Activated CD4-positive, alpha-beta T cell treated with anti-CD3 and anti-CD28 coated beads for 4 hours (primary cell): ENCODE data around the gene PAK5.

ENCODE experiments used
- DNase-seq, 2 donors: peaks; one replicate each; pipeline ENCODE4 v3.0.0-alpha.2; 2020

PAK5 gene

DNA sequence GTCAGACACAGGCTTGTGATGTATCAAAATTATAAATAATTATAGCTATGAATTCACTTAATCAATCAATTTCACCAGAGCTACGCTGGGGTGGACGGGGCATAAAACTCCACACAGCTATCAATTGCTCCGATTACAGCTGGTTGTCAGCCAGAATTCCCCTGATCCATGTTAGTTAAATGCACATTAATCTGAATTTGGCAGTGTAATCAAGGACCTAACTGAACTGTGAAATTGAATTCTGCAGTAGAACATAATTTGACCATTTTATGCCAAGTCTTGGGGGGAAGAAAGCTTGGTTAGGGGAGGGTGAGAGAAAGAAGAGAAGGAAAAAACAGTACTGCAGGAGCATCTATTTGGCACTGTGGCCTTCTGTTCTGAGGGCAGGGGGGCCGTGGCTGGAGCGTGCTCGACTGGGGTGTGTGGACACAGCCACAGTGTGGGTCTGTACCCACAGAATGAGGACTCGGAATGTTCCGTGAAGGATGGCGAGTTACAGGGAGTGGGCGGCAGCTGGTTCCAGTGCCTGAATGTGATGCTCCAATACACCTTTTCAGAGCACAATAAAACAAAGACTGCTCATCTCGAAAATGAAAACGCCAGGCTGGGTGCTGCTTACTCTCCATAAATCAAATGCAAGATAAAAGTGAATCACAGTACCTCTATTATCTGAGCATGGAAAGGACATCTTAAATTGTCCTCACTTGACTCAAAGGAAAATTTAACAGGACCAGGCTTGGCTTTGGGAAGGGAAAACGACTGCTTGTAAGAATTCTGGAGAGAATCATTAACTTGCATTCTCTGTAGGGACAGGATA lies 265.3 kb downstream of the PAK5 start:
- DNase-seq, result no peak

DNA sequence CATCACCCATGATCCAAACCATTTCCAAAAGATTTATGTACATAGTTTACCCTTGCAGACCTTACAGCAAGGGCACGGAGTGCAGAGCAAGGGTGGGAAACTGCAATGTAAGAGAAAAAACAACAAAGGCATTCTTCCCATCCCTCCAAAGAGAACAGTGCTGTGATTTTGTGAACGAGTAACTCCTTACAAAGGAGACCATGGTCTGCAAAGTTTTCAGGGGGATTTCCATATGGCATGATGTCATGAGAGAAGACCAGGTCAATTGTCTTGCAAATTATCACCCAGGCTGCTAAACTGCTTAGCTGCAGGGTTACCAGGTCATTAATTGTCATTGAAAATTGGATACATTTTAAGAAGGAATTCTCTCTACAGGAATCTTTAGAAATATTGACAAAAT lies 266.2 kb downstream of the PAK5 start:
- DNase-seq, result no peak

DNA sequence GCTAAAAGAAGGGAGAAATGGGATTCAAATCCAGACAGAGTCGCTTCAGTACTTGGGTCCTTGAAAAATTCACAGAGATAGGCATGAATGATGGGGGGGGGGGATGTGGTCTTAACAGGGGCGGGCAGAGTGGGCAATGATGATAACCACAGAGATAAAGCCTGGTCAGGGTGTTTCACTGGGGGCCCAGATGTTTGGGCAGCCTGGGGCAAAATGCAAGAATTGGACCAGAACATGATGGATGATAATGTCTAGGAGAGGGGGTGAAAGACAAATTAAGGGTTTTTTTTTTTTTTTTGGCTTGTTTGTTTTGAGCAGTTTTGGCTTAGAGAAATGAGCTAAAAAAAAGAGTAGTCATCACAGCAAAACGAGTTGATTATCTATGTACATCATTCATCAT lies 267.1 kb downstream of the PAK5 start:
- no peak for DNase-seq

DNA sequence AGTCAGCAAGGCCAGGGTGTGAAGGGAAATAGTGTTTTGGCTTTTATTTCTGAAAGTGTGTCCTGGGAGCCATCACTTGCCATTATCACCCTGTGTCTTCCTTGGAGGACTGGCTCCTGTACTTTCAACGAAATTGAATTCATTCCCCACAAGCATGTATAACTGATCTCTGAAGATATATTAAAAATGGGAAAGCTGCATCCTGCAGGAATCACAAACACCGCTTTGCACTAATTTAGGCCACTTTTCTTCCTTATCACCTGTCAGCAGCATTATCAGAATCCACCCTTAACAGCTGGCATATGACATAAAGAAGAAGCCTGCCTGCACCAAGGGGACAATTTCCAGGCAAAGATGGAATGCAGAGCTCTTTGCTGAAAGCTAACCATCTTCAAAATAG lies 268.3 kb downstream of the PAK5 start:
- no peak for DNase-seq

DNA sequence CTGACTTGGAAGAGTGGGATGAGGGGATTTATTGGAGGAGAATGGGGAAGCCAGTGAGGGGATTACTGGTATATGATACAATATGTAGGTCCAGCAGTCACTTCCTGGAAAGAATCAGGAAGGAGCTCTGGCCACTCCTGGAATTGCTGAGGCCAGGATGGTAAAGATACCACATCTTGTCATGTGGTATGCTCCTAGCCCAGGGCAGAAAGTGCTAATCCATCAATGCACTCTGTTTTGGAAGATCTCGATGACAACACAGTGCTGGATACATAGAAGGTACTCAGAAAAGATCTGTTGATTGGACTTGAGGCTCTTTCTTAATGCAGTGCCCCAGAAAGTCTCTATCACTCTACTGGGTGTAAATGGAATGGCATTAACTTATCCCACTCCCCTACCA lies 271.9 kb downstream of the PAK5 start:
- DNase-seq, result no peak

DNA sequence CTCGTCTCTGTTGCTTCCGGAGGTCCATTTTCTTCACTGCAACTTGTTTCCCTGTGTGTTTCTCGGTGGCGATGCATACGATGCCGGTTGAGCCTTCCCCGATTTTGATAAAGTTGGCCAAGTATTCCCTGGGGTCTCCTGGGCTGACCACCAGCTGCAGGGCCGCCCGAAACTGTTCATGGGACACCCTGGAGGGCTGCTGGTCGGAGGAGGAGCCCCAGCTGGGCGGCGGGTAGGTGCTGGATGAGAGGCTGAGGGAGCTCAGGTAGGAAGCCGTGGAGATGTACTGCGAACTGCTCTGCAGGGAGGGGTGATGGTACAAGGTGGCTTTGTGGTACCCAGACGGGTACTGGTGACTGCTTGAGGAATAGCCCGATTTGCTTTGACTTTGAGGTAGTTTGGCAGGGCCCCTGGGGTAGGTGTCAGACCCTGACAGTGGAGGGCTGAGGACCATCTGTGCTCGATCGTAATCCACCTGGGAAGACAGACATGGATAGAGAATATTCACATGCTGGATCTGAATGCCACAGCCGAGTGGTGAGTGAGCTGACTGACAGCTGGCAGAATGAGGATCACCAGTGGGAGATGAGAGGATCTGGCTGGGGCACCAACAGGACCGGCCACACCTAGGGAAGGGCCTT lies 272.8 kb downstream of the PAK5 start:
- DNase-seq, result no peak

DNA sequence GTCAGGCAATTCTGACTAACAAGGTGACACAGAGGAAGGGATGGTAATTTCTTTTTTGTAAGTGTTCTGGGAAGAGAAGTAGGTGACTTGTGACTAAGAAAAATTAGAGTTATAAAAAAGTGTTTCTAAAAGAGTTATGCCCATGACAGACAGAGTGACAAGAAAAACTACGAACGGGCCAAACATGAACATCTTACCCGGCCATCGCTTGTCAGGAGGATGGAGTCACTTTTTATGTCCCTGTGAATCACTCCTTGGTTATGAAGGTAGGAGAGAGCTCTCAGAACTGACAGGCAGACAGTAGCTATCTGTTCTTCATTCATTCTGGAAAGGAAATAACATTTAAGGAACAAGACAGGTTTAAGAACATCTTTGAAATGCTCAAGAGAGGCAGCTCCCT lies 281.5 kb downstream of the PAK5 start:
- no peak for DNase-seq

DNA sequence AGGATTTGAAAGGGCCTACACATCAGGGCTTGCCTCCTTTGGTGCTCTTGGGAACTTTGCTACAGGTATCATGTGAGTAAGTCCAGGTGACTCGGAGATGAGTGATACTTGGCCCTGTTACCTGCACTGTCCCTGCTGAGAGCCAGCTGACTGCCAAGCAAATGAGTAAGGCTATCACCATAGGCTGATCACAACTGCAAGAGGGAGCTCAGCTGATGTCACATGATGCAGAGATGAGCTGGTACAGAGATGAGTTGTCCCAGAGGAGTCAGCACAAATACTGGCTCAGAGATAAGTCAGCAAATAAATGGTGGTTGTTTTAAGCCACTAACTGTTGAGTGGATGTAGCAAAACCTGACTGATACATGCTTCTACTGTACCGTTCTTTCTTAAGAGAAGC lies 283.1 kb downstream of the PAK5 start:
- DNase-seq, result no peak

DNA sequence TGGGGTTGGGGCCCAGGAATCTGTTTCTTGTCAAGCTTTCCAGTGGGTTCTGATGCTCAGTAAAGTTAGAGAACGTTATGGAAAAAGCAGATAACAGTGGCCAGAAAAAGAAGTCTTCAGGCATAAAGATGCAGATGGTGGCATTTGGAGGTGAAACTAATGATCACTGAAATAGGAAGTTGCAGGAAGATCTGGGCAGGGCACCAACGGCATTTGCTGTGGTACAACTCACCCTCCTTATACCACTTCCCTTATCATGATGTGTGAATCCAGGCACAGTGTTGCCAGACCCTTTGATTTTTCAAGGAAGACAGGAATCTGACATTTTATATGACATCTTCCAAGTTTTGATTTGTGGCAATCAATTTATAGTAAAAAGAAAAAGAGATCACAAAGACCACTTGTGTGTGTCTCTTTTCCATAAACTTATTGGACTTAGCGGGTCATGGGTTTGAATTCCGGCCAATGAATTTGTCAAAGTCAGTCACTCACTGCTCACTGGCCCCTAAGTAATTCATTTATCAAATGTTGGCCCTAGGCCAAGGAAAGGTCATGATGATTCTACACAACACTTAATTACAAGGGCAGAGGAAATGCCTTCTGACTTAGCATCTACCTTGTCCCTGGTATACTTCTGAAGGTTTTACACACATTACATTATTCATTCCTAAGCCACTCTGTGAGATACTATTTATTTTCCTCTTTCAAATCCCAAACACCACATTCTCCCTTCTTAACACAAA lies 286.9 kb downstream of the PAK5 start:
- no peak for DNase-seq

DNA sequence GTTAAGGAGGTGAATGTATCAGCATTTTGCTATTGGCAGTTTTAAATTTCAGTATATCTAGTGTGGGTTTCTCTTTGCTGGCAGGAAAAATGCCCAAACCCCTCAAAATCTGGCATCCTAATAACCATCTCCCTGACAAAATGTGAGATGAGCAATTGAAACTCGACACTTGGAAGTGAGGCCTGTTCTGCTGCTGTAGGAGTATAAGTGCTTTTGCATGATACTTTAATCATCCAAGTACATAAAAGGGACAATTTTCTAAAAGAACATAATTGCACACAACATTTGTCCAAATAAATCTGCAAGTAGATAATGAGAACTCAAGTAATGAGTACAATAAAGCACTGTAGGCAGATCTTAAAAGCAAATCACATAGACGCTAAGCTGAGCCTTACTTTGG lies 288.0 kb downstream of the PAK5 start:
- no peak for DNase-seq

DNA sequence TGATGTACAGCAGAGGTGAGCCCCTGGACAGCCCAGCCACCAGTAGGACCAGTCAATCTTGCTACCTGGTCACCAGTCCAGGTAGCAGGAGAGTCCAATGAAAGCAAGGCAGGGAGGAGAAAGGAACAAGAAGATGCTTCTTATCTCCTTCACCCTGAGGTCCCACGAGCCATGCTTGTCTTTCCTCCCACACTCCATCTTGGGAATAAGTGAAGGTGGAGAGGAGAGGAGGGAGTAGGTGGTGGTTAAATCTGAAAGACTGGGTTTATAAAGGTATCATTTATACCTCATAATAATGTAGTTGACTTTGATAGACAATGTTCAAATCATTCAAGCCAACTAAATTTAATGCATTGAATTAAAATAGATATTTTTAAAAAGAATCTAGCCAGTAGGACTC lies 288.6 kb downstream of the PAK5 start:
- DNase-seq, result no peak

DNA sequence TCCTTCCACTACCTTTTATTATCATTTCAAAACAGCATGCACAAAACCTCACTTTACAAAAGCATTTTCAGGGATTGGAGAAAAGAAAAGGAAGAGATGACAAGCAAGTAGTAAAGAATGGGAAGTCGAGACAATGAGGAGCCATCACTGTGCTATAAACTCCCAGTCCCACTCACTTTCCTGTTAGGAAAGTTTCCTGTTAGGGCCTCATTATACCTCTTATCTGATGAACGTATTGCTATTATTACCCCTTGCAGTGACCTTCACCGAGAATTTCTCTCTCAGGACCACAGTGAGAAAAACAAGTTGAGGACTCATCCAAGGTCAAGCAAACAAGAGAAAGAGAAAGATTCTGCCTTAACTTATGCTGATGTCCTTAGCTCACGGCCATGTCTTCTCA lies 295.7 kb downstream of the PAK5 start:
- DNase-seq, result no peak

DNA sequence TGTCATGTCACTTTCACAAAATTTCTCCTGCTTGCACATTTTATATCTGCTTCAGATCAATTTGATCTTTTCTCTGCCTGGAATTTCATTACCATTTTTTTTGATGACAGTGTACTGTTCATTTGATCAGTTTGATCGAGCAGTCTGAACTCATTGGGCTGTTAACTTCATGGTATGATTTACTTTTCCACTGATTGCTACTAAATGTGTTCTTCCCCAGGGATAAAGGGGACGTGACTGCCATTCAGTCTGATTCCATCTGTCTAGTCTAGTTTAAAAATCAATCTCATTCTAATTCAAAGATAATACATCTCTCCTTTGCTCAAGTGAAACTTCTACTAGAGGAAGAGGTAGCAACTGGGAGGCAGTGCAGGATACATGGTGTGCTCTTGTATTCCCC lies 303.4 kb downstream of the PAK5 start:
- no peak for DNase-seq

DNA sequence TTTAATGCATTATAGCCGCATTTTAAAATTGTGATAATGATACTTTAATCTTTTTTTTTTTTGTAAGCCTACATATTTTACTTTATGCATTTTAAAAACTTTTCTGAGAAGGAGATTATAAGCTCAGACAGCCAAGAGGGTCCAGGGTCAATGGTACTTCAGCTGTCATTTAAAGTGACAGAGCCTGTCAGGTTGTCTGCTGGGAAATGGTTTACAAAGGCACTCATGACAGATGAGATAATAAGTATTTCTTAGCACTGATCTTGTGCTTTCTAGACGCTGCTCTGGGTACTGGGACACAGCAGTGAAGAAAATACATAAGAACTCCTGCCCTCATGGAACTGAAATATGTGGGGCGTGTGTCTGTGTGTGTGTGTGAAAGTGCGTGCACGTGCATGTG lies 304.9 kb downstream of the PAK5 start:
- no peak for DNase-seq

DNA sequence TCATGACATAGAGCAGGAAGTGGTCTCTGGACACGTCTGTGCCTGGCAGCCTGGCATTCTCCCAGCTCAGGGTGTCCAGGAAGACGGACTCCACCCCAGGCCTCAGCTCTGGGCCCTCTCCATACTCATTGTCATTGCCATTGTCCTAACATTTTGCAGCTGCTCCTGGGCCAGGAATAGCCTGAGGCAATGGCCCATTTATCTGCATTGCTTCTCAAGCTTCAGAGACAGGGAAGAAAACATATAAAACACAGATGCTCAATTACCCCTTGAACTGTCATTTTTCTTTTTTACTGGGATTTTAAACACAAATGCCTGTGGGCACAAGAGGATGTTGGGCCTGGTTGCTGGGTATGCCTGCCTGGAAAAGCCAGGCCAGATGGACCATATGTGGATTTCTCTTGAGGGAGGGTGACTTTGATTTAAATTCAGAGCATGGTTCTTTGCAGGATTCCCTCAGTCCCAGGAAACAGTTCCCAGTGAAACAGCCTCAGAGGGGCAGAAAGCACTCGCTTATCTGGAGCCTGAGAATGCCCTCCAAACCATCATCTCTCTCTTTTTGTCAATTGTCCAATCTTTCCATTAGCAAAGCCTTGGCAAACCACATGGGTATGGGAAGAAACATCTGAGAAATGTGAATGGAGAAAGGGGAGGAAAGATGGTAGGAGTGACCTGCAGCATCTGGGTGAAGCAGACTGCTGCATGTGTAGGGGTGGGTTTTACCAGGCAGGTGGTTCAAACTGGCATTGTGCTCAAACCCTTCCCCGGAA lies 306.6 kb downstream of the PAK5 start:
- DNase-seq, result no peak

DNA sequence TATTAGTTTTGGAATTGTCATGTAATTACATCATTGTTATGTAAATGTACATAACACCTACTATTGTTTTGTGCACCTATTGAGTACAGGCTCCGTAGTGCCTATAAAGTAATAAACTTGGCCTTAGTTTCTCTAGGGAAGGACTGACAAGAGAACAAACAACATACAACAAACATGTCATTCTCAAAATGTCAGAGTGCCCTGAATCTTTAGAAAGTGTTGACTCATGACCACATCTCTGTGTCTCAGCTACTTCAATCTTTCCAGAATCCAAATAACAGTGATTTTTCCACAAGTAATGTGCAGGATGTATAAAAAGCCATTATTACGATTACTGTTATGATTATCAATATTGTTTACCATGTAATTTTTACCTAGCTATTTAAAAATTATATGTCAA lies 307.3 kb downstream of the PAK5 start:
- DNase-seq, result no peak

DNA sequence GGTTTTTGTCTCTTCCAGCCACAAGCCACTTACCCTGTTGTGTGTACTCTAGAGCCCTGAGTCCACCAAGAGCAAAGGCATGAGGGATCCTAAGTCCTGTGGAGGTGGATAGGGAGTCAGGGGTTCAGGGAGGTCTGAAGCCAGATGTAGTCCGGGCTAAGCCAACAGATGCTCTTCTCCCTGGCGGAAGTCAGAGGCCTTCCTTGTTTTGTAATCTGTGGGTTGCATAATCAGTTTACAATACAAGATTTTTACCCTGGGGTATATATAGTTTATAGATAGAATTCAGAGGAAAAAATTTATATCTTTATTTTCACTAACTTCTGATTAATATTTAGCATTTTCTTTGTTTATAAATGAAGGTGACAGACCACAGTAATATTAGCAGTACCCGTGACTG lies 315.2 kb downstream of the PAK5 start:
- DNase-seq, result no peak

DNA sequence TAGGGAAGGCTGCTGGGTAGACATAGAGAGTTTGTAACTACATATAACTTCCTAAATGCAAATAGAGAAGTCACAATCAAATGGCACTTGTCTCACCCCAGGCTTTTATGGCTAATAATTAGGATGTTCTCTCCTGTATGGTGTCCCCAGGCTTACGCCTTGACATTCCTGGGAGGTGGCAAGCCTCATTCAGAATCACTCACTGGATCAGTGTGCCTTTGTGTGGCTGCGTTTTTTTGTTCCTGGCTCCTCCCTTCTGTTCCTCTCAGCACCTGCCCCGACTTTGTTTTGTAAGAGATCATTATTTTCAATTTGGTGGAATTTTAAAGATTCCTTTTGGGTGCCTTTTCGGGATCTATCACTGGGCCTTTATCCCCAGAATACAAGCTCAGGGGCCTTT lies 318.8 kb downstream of the PAK5 start:
- no peak for DNase-seq

DNA sequence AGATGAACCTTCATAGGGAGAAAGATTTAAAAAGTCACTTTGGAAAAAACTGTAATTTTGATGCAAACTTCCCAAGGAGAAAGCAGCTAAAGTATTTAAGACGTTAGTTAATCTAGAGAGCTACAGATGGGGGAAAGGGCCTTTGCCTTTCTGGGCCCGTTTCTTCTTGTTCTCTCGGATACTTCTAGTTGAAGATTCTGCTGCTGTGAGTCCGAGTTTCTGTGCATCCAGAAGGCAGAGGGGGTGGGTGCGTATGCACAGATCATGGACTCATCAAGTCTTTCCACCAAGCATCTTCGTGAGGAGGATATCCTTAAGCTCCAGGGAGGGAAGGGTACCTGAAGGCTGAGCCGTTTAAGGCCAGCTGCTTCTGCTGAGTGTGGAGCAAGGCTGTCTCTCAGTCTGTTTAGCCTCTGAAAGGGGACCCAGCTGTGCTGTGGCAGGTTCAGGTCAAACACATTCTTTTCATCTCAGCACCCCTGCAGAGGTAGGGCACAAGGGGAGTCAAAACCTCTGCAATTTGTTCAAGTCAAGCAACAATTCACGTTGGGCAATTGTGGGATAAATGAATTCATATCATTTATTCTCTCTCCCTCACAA lies 320.2 kb downstream of the PAK5 start:
- no peak for DNase-seq

DNA sequence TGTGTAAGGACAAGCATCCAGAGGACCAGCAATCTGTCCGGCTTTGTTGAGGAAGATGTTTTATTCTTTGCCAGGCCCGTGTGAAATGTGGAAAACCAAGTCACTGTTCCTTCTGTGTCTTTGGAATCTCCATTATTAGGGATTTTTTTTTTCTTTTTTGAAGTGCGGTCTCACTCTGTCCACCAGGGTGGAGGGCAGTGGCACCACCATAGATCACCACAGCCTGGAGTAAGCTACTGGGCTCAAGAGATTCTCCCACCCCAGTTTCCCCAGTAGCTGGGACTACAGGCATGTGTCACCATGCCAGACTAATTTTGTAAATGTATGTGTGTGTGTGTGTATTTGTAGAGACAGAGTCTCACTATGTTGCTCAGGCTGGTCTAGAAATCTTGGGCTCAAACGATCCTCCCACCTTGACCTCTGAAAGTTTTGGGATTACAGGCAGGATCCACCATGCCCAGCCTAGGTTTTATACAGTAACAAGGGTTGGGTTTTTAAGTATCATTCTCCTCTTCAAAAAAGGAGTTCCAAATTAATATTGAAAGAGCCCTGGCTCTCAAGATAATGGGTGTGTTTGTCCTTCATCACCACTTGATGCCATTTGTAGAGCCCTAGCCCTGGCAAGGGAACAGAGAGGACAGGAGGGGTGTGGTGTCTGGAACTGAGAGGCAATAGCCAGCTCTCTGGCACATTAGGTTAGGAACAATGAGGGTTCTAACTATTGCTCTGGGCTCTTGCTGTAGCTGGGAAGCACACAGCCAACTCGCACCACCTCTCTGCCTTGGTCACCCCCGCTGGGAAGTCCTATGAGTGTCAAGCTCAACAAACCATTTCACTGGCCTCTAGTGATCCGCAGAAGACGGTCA lies 321.3 kb downstream of the PAK5 start:
- no peak for DNase-seq

DNA sequence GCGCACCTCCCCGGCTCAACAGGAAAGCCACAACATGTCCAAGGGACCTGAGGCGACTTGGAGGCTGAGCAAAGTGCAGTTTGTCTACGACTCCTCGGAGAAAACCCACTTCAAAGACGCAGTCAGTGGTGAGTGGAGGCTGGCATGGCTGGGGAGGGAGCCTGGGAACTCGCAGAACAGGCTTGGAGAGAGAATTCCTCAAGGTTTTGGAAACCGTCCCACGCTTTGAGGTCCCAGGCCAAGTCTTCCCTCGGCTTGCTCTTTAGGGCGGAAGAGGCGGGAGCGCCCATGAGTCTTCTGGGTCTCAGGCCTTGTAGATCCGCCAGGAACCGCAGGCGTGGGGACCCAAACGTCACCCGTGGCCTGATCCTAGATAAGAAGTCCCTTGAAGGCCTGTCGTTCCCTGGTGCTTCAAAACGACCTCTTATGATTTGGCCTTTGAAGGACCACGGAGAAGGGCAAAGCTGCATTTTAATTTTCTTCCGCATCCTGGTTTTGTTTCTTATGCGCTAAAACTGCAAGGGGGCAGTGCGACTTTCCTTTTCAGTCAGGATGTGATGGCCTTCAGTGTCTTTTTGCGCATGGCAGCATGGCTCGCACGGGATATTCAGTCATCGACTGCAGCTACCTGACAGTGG lies 322.5 kb downstream of the PAK5 start:
- DNase-seq, result no peak
